ENCODE measurements around the gene ZNF428. TPM values are rescaled to one million over a fixed set of nuclear protein-coding genes. Genes with fewer than 3 reads are reported as not detected.
A peak's percentile ranks its signal among the peaks of the same experiment; 100 is the strongest.

The ZNF428 gene
- total and polyA plus RNA-seq, 2 donors (not counting 1 experiment from before 2014, with no cell fraction given) = 17.2 to 43.9 TPM

GRCh38 chr19:43667876-43668405, 48.5 kb upstream of the ZNF428 start:
- Histone ChIP-seq H3K36me3 (ENCODE audit: control insufficient read depth, insufficient read depth, low read length) (peaks cover 27% of the 10 kb centered on the region), H3K9me3 (ENCODE audit: control insufficient read depth, insufficient read depth, low read depth, low read length) (no peaks in the 10 kb centered on the region), H3K4me2 (ENCODE audit: extremely low read depth, insufficient read depth, low read length) (peak overlapping the region; percentile 92), H3K9ac (ENCODE audit: insufficient read depth, low read length) (peak overlapping the region; percentile 58), H3K27me3 (ENCODE audit: control insufficient read depth, insufficient read depth, low read length) (no peaks in the 10 kb centered on the region), H3K4me3 (replicated peaks in 1 of 4; ENCODE audit: control extremely low read depth in 1 of 4, insufficient read depth in 1 of 4, low read depth in 3 of 4, low read length in 4 of 4) (peak overlapping the region; percentile 49 to 77 (median 67)), H2AFZ (ENCODE audit: low read length) (no peak overlapping the region), H3K4me1 (ENCODE audit: control insufficient read depth, extremely low read depth, insufficient read depth, low read length) (peaks cover 8% of the 10 kb centered on the region), H4K20me1 (ENCODE audit: control insufficient read depth, extremely low read depth, insufficient read depth, low read length) (no peaks in the 10 kb centered on the region), H3K27ac (ENCODE audit: insufficient read depth, low read length) (peak overlapping the region; percentile 83), H3K79me2 (ENCODE audit: control insufficient read depth, insufficient read depth, low read length) (peaks cover 40% of the 10 kb centered on the region)
- DNase-seq (ENCODE audit: low read depth in 2 of 2) = no peak
- TF ChIP-seq EZH2 (IDR thresholded peaks at IDR 0.05; ENCODE audit: low read length, missing control alignments) = no peak
- TF ChIP-seq CTCF (conservative IDR thresholded peaks at IDR 0.05 in 1 of 2, IDR thresholded peaks at IDR 0.05 in 1 of 2; ENCODE audit: low read depth in 1 of 2, low read length in 2 of 2) = no peak

- Histone ChIP-seq H4K20me1 (ENCODE audit: control insufficient read depth, extremely low read depth, insufficient read depth, low read length) (no peaks in the 10 kb centered on the region), H3K9me3 (ENCODE audit: control insufficient read depth, insufficient read depth, low read depth, low read length) (no peaks in the 10 kb centered on the region), H3K9ac (ENCODE audit: insufficient read depth, low read length) (peak overlapping the region; percentile 58), H3K27me3 (ENCODE audit: control insufficient read depth, insufficient read depth, low read length) (no peaks in the 10 kb centered on the region), H2AFZ (ENCODE audit: low read length) (no peak overlapping the region), H3K36me3 (ENCODE audit: control insufficient read depth, insufficient read depth, low read length) (peaks cover 31% of the 10 kb centered on the region), H3K79me2 (ENCODE audit: control insufficient read depth, insufficient read depth, low read length) (peaks cover 44% of the 10 kb centered on the region), H3K27ac (ENCODE audit: insufficient read depth, low read length) (peak overlapping the region; percentile 83), H3K4me1 (ENCODE audit: control insufficient read depth, extremely low read depth, insufficient read depth, low read length) (peaks cover 8% of the 10 kb centered on the region), H3K4me3 (replicated peaks in 1 of 4; ENCODE audit: control extremely low read depth in 1 of 4, insufficient read depth in 1 of 4, low read depth in 3 of 4, low read length in 4 of 4) (peak overlapping the region; percentile 49 to 77 (median 67)), H3K4me2 (ENCODE audit: extremely low read depth, insufficient read depth, low read length) (peak overlapping the region; percentile 92)
- no peak for DNase-seq (ENCODE audit: low read depth in 2 of 2)
- TF ChIP-seq CTCF (conservative IDR thresholded peaks at IDR 0.05 in 1 of 2, IDR thresholded peaks at IDR 0.05 in 1 of 2; ENCODE audit: low read depth in 1 of 2, low read length in 2 of 2) = no peak
- no peak for TF ChIP-seq EZH2 (IDR thresholded peaks at IDR 0.05; ENCODE audit: low read length, missing control alignments)
These were observed 47.9 kb upstream of the ZNF428 start for GRCh38 chr19:43667126-43667875.

- no peak overlapping the region for H3K27ac ChIP-seq (ENCODE audit: insufficient read depth, low read length)
- no peak overlapping the region for H3K4me3 ChIP-seq (replicated peaks in 1 of 4; ENCODE audit: control extremely low read depth in 1 of 4, insufficient read depth in 1 of 4, low read depth in 3 of 4, low read length in 4 of 4)
- peaks cover 5% of the 10 kb centered on the region for H3K4me1 ChIP-seq (ENCODE audit: control insufficient read depth, extremely low read depth, insufficient read depth, low read length)
- no peak for DNase-seq (ENCODE audit: low read depth in 2 of 2)
- no peak overlapping the region for H3K9ac ChIP-seq (ENCODE audit: insufficient read depth, low read length)
- peaks cover 58% of the 10 kb centered on the region for H3K79me2 ChIP-seq (ENCODE audit: control insufficient read depth, insufficient read depth, low read length)
- H3K4me2 ChIP-seq (ENCODE audit: extremely low read depth, insufficient read depth, low read length) = no peak overlapping the region
- no peak for TF ChIP-seq EZH2 (IDR thresholded peaks at IDR 0.05; ENCODE audit: low read length, missing control alignments)
- no peaks in the 10 kb centered on the region for H4K20me1 ChIP-seq (ENCODE audit: control insufficient read depth, extremely low read depth, insufficient read depth, low read length)
- peaks cover 38% of the 10 kb centered on the region for H3K36me3 ChIP-seq (ENCODE audit: control insufficient read depth, insufficient read depth, low read length)
- no peaks in the 10 kb centered on the region for H3K9me3 ChIP-seq (ENCODE audit: control insufficient read depth, insufficient read depth, low read depth, low read length)
- H3K27me3 ChIP-seq (ENCODE audit: control insufficient read depth, insufficient read depth, low read length) = no peaks in the 10 kb centered on the region
- H2AFZ ChIP-seq (ENCODE audit: low read length) = no peak overlapping the region
These were observed 44.6 kb upstream of the ZNF428 start for GRCh38 chr19:43664018-43664417.
